ENCODE results near the gene CNDP2.

CNDP2 gene

DNA sequence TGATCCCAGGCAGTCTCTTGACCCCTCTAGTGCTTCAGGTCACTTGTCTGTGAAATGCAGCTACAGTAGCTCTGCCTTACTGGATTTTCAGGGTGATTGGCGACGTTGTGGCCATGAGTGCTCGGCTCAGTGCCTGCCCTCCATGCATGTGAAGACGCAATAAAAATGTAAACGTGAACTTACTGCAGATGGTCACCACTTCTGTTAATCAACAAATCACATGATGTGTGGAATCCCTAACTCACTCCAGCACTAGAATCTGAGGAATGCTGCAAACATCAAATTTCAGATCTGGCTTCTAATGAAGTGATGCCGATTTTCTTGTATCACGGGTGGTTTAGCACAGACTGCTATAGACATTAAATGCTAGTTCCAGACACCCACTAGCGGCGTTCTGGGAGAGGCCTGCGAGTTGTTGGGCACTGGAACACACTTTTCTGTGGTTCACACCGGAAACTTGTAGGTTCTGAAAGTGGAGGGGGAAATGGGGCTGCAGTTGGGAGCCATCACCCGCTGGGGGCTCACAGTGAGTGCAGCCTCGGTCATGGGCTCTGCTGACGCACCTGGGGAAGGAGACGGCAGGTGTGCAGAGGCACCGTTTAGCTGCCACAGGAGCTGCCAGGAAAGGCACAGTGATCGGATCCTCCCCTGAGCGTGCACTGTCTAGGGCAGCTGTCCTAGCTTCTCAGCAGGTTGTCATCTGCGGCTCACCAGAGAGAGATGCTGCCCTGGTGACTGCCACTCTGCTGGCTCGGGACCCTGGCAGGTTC lies 44.7 kb downstream of the CNDP2 start:
- TF ChIP-seq, protein P1, sequence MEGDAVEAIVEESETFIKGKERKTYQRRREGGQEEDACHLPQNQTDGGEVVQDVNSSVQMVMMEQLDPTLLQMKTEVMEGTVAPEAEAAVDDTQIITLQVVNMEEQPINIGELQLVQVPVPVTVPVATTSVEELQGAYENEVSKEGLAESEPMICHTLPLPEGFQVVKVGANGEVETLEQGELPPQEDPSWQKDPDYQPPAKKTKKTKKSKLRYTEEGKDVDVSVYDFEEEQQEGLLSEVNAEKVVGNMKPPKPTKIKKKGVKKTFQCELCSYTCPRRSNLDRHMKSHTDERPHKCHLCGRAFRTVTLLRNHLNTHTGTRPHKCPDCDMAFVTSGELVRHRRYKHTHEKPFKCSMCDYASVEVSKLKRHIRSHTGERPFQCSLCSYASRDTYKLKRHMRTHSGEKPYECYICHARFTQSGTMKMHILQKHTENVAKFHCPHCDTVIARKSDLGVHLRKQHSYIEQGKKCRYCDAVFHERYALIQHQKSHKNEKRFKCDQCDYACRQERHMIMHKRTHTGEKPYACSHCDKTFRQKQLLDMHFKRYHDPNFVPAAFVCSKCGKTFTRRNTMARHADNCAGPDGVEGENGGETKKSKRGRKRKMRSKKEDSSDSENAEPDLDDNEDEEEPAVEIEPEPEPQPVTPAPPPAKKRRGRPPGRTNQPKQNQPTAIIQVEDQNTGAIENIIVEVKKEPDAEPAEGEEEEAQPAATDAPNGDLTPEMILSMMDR (conservative IDR thresholded peaks at IDR 0.05) = no peak
- TF ChIP-seq ZFX (IDR thresholded peaks at IDR 0.05) = no peak
- H3K27ac ChIP-seq = peak overlapping the region; percentile 44; the same call in 1 of the 2 replicates

DNA sequence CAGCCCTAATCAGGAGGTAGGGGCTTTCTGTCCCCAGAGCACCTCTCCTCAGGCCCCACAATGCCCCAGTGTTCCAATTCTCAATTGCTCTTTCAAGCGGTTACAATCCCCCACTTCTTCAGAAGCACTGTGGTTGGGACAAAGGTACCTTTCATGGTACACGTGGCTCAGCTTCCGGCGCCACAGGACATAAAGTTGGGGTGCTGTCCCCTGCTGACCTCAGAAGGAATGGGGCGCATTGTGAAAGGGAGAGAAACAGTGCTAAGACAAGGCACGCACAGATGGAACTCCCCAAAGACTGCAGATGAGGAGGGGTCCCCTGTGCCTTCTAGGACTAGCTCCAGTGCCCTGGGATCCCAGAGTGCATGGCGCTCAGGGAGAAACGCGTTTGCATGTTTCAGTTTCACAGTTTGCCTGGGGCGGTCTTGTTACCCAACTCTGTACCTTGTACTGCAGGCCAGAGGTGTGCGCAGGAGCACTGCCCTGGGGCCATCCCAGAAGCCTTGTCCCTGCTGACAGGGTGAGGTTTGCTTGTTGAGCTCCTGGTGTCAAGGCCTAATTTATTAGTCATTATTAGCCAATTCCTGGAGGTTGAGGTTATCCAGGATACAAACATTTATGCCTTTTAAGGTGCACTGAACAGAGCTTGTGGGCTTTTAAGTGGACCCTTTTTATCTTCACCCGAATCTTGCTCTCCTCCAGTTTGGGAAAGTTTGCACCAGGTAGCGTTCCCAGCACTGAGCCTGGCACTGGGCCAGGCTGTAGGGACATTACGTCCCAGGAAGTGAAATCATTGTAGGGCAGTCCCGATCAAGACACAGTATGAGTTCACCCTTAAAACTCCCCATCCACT lies 45.8 kb downstream of the CNDP2 start:
- peak overlapping the region; percentile 44 for H3K27ac ChIP-seq
- no peak for TF ChIP-seq ZFX (IDR thresholded peaks at IDR 0.05)
- TF ChIP-seq, protein P1 (conservative IDR thresholded peaks at IDR 0.05) = no peak

DNA sequence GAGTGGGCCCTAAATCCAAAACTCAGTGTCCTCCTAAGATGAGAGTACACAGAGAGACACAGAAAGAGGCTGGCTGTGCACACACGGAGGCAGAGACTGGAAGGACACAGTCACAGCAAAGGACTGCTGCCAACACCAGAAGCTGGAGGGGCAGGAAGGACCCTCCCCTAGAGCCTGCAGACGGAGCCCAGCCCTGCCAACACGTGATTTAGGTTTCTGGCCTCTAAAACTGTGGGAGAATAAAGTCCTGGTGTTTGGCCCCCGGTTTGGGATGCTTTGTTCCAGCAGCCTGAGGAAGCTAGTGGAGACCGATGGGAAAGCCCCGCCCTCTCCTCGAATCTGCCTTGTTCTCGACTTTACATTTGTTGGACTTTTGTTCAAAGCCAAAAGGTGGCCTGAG lies 48.7 kb downstream of the CNDP2 start:
- no peak for TF ChIP-seq ZFX (IDR thresholded peaks at IDR 0.05)
- TF ChIP-seq, protein P1 (conservative IDR thresholded peaks at IDR 0.05) = no peak
- H3K27ac ChIP-seq = no peak overlapping the region

DNA sequence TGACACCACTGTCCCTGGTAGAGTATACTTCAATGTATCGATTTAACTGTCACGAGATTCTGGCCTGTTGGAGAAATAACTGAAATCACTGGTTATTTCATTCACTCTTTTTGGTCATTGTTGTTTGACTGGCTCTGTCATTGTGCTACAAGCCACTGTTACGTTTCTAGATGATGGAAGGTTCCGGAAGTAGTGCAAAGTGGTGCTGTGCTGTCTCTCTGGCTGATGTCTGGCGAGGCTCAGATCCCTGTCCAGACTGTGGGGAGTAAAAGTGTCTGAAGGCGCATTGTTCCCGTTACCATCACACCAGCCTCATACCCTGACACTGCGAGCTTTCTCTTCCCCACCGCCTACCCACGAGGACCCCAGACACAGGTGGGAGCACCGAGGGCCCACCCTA lies 49.8 kb downstream of the CNDP2 start:
- no peak overlapping the region for H3K27ac ChIP-seq
- TF ChIP-seq, protein P1 (conservative IDR thresholded peaks at IDR 0.05) = no peak
- no peak for TF ChIP-seq ZFX (IDR thresholded peaks at IDR 0.05)

DNA sequence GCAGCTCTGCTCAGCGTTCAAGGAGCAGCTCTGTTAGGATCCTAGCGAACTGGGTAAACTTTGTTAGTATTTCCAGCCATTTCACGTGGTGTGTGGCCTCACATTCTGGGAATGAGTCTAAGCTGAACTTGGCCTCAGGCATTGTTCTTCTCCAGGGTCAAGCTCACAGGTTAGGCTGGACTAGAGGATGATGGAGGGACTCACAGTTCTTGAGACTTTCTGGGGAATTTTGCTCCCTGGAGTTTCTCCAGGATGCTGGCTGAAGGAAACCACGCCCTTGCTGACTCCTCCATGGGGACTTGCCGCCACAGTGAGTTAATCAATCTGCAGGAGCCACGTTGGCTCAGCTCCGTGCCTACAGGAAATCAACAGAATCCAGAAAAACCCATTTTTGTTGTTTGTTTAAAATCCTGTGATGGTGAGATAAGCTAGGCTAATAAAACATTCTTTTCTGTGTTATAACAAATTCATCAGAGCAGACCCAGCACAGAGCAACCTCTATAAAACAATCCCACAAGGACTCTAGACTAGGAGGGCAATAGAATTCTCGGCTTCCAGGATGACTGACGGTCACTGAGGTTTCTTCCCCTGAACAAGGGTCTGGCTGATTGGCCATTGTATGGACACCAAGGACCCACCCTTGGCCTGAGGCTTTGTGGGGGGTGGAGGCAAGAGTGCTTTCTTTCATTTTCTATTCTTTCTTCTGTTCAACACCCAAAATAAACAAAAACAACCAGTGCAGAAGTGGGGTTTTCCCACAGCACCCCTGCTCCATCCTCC lies 50.8 kb downstream of the CNDP2 start:
- 0 out of 2 replicates have a peak overlapping the region, but pooled peaks have one; percentile 13 for H3K27ac ChIP-seq
- TF ChIP-seq, protein P1 (conservative IDR thresholded peaks at IDR 0.05) = no peak
- no peak for TF ChIP-seq ZFX (IDR thresholded peaks at IDR 0.05)

DNA sequence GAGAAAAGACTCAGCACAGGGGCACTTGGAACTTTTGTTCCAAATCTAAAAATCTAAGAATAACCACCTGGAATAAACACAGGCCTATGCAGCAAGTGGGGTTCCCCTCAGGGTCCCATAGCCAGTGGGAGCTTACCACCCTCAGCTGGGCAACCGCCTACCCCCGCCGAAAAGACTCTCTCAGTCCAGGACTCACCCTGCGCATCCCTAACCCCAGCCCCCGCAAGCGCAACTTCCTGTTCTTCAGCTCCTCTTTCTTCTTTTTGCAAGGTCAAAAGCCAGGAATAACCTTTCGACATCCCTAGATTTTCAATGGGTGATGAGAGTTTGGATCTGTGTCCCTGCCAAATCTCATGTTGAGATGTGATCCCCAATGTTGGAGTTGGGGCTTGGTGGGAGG lies 51.7 kb downstream of the CNDP2 start:
- no peak for TF ChIP-seq ZFX (IDR thresholded peaks at IDR 0.05)
- TF ChIP-seq, protein P1 (conservative IDR thresholded peaks at IDR 0.05) = no peak
- no peak overlapping the region for H3K27ac ChIP-seq

Measured in C4-2B (cell line).